HEK293 (cell line): Measurements from ENCODE around the gene EYS.

Experiments used
- CTCF ChIA-PET: fragments of 350-600 bp; formaldehyde crosslinking; extraction: SDS; loops from one replicate; lab custom pipeline; 2021; ENCODE audit warnings: antibody characterized with exemption; lab: Yijun Ruan, JAX
- POLR2A ChIA-PET: fragments of 300-600 bp; formaldehyde crosslinking; extraction: SDS; loops from one replicate; lab custom pipeline; 2020; ENCODE audit warnings: antibody characterized with exemption, inconsistent platforms; lab: Yijun Ruan, JAX
- H3K27ac ChIP-seq: fragments of 200-500 bp; sonication (Bioruptor generic); 2 replicates; pipeline ENCODE4 v1.5.1; 2014; ENCODE audit warnings: low read depth, low read length, control low read depth, inconsistent platforms; ENCODE audit errors: extremely low read depth
- H3K36me3 ChIP-seq, 2 experiments: fragments of 200-500 bp in 1 of 2; sonication (Bioruptor generic) in 1 of 2; 1 replicate in 1 of 2; 2 replicates in 1 of 2; pipeline ENCODE4 v1.5.1; 2014 to 2017; ENCODE audit warnings: inconsistent platforms in 2 of 2, low read length in 2 of 2; ENCODE audit not compliant: control insufficient read depth in 2 of 2, insufficient read depth in 1 of 2
- H3K4me1 ChIP-seq: fragments of 200-500 bp; sonication (Bioruptor generic); 2 replicates; pipeline ENCODE4 v1.5.1; 2014; ENCODE audit warnings: mild to moderate bottlenecking, low read length, inconsistent platforms; ENCODE audit not compliant: control insufficient read depth, insufficient read depth
- H3K4me3 ChIP-seq: 2 replicates; pipeline ENCODE4 v1.5.1; 2011; ENCODE audit warnings: low read depth, mild to moderate bottlenecking, control low read depth, low read length, moderate library complexity
- H3K9me3 ChIP-seq: fragments of 200-500 bp; sonication (Bioruptor generic); 2 replicates; pipeline ENCODE4 v1.5.1; 2014; ENCODE audit warnings: low read depth, low read length, inconsistent platforms; ENCODE audit not compliant: control insufficient read depth, insufficient read depth
- GFI1B ChIP-seq: fragments of 450-650 bp; formaldehyde crosslinking; IDR thresholded peaks from 2 replicates; pipeline ENCODE4 v1.5.1; 2016; ENCODE audit warnings: missing biosample characterization, missing genetic modification characterization
- PRDM1 ChIP-seq: fragments of 450-650 bp; formaldehyde crosslinking; IDR thresholded peaks from 2 replicates; pipeline ENCODE4; 2016; ENCODE audit warnings: missing biosample characterization, missing genetic modification characterization
- SALL2 ChIP-seq: fragments of 450-650 bp; formaldehyde crosslinking; IDR thresholded peaks from 2 replicates; pipeline ENCODE4 v1.5.0; 2017; ENCODE audit warnings: missing biosample characterization, mild to moderate bottlenecking, missing genetic modification characterization, borderline replicate concordance
- ZBTB1 ChIP-seq: fragments of 450-650 bp; formaldehyde crosslinking; IDR thresholded peaks from 2 replicates; pipeline ENCODE4 v1.5.1; 2016; ENCODE audit warnings: missing biosample characterization, missing genetic modification characterization
- ZBTB17 ChIP-seq: fragments of 450-650 bp; formaldehyde crosslinking; IDR thresholded peaks from 2 replicates; pipeline ENCODE4 v1.5.1; 2016; ENCODE audit warnings: missing biosample characterization, missing genetic modification characterization
- ZBTB20 ChIP-seq: fragments of 450-650 bp; formaldehyde crosslinking; IDR thresholded peaks from 2 replicates; pipeline ENCODE4 v1.5.1; 2016; ENCODE audit warnings: missing biosample characterization, missing genetic modification characterization
- ZFP37 ChIP-seq: fragments of 450-650 bp; formaldehyde crosslinking; IDR thresholded peaks from 2 replicates; pipeline ENCODE4 v1.5.1; 2016; ENCODE audit warnings: missing biosample characterization, missing genetic modification characterization
- ZNF112 ChIP-seq: fragments of 450-650 bp; formaldehyde crosslinking; IDR thresholded peaks from 2 replicates; pipeline ENCODE4 v1.5.0; 2017; ENCODE audit warnings: missing biosample characterization, missing genetic modification characterization
- ZNF121 ChIP-seq: fragments of 450-650 bp; formaldehyde crosslinking; IDR thresholded peaks from 2 replicates; pipeline ENCODE4 v1.5.1; 2016; ENCODE audit warnings: missing biosample characterization, missing genetic modification characterization
- ZNF221 ChIP-seq: fragments of 450-650 bp; formaldehyde crosslinking; IDR thresholded peaks from 2 replicates; pipeline ENCODE4 v1.5.1; 2017; ENCODE audit warnings: missing biosample characterization, missing genetic modification characterization, borderline replicate concordance
- ZNF239 ChIP-seq: fragments of 450-650 bp; formaldehyde crosslinking; IDR thresholded peaks from 2 replicates; pipeline ENCODE4 v1.5.1; 2016; ENCODE audit warnings: missing biosample characterization, missing genetic modification characterization
- ZNF24 ChIP-seq: fragments of 450-650 bp; formaldehyde crosslinking; IDR thresholded peaks from 2 replicates; pipeline ENCODE4 v1.5.1; 2016; ENCODE audit warnings: missing biosample characterization, missing genetic modification characterization
- ZNF274 ChIP-seq, 2 experiments: fragments of 200-500 bp in 1 of 2; fragments of 450-650 bp in 1 of 2; sonication (Bioruptor generic) in 1 of 2; formaldehyde crosslinking in 1 of 2; IDR thresholded peaks; 2 replicates each; pipeline versions ENCODE4 v1.5.1 to v1.6.1; 2014 to 2016; ENCODE audit warnings: borderline replicate concordance in 1 of 2, inconsistent platforms in 1 of 2, low read length in 1 of 2, missing biosample characterization in 1 of 2, missing genetic modification characterization in 1 of 2
- ZNF324 ChIP-seq: fragments of 450-650 bp; formaldehyde crosslinking; IDR thresholded peaks from 2 replicates; pipeline ENCODE4 v1.5.1; 2016; ENCODE audit warnings: missing biosample characterization, missing genetic modification characterization
- ZNF354C ChIP-seq: fragments of 450-650 bp; formaldehyde crosslinking; IDR thresholded peaks from 2 replicates; pipeline ENCODE4 v1.5.1; 2016; ENCODE audit warnings: missing biosample characterization, missing genetic modification characterization, low read depth, borderline replicate concordance
- ZNF423 ChIP-seq: fragments of 450-650 bp; formaldehyde crosslinking; IDR thresholded peaks from 2 replicates; pipeline ENCODE4 v1.5.1; 2016; ENCODE audit warnings: missing biosample characterization, missing genetic modification characterization
- ZNF514 ChIP-seq: fragments of 450-650 bp; formaldehyde crosslinking; IDR thresholded peaks from 2 replicates; pipeline ENCODE4 v1.5.1; 2016; ENCODE audit warnings: missing biosample characterization, missing genetic modification characterization
- ZNF521 ChIP-seq: fragments of 450-650 bp; formaldehyde crosslinking; IDR thresholded peaks from 2 replicates; pipeline ENCODE4 v1.5.1; 2017; ENCODE audit warnings: missing biosample characterization, mild to moderate bottlenecking, missing genetic modification characterization
- ZNF530 ChIP-seq: fragments of 450-650 bp; formaldehyde crosslinking; IDR thresholded peaks from 2 replicates; pipeline ENCODE4 v1.5.1; 2016; ENCODE audit warnings: low read depth, missing biosample characterization, missing genetic modification characterization
- ZNF610 ChIP-seq: fragments of 450-650 bp; formaldehyde crosslinking; IDR thresholded peaks from 2 replicates; pipeline ENCODE4 v1.5.1; 2016; ENCODE audit warnings: missing biosample characterization, missing genetic modification characterization, borderline replicate concordance
- ZNF747 ChIP-seq: fragments of 450-650 bp; formaldehyde crosslinking; IDR thresholded peaks from 2 replicates; pipeline ENCODE4 v1.5.1; 2016; ENCODE audit warnings: missing biosample characterization, missing genetic modification characterization
- ZXDB ChIP-seq: fragments of 450-650 bp; formaldehyde crosslinking; IDR thresholded peaks from 2 replicates; pipeline ENCODE4 v1.5.1; 2016; ENCODE audit warnings: missing biosample characterization, missing genetic modification characterization
- TF ChIP-seq, protein P1 (sequence below): fragments of 450-650 bp; formaldehyde crosslinking; IDR thresholded peaks from 2 replicates; pipeline ENCODE4 v1.5.1; 2017; ENCODE audit warnings: missing biosample characterization, missing genetic modification characterization
- TF ChIP-seq, protein P2 (sequence below): fragments of 450-650 bp; formaldehyde crosslinking; IDR thresholded peaks from 2 replicates; pipeline ENCODE4 v1.5.1; 2016; ENCODE audit warnings: missing biosample characterization, missing genetic modification characterization
- TF ChIP-seq, protein P3 (sequence below): fragments of 450-650 bp; formaldehyde crosslinking; conservative IDR thresholded peaks from 2 replicates; pipeline ENCODE4 v1.5.1; 2016; ENCODE audit warnings: low read depth, missing biosample characterization, missing genetic modification characterization

Gene EYS

DNA sequence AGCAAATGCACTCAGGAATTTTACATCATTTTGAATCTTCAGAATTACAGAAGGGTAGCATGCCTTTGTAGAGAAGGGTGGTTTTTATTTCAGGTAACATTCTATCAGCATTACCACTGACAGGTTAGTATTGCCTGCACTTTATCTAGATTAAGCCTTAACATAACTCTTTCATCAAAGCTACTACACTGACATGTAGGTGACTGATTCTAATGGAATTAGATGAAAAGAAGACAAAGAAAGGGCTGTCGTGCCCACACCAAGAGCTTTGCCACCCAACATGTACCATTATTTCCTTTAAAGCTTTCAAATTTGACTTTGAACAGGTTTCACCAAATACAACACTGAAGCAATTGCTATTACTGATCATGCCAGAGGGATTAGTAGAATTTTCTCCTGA, 551.9 kb downstream of the EYS start (continued):
- TF ChIP-seq ZNF24 (tag by site-specific recombination) = no peak
- TF ChIP-seq, protein P1, sequence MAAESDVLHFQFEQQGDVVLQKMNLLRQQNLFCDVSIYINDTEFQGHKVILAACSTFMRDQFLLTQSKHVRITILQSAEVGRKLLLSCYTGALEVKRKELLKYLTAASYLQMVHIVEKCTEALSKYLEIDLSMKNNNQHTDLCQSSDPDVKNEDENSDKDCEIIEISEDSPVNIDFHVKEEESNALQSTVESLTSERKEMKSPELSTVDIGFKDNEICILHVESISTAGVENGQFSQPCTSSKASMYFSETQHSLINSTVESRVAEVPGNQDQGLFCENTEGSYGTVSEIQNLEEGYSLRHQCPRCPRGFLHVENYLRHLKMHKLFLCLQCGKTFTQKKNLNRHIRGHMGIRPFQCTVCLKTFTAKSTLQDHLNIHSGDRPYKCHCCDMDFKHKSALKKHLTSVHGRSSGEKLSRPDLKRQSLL = no peak
- TF ChIP-seq, protein P2, sequence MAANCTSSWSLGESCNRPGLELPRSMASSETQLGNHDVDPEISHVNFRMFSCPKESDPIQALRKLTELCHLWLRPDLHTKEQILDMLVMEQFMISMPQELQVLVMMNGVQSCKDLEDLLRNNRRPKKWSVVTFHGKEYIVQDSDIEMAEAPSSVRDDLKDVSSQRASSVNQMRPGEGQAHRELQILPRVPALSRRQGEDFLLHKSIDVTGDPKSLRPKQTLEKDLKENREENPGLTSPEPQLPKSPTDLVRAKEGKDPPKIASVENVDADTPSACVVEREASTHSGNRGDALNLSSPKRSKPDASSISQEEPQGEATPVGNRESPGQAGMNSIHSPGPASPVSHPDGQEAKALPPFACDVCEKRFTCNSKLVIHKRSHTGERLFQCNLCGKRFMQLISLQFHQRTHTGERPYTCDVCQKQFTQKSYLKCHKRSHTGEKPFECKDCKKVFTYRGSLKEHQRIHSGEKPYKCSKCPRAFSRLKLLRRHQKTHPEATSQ (tag by site-specific recombination) = no peak

DNA sequence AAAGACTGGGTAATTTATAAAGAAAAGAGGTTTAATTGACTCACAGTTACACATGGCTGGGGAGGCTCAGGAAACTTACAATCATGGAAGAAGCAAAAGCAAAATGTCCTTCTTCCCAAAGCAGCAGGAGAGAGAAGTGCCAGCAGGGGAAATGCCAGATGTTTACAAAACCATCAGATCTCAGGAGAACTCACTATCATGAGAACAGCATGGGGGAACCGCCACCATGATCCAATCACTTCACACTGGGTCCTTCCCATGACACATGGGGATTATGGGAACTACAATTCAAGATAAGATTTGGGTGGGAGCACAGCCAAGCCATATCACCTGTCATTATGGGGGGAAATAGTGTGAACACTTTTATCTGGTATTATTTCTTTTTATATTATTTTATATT, 557.2 kb downstream of the EYS start:
- ChIA-PET POLR2A (no interaction called here), CTCF (no interaction called here)
- H3K4me3 ChIP-seq = no peak overlapping the region
- no peak overlapping the region for H3K27ac ChIP-seq
- H3K4me1 ChIP-seq = no peaks in the 10 kb centered on the region
- H3K36me3 ChIP-seq = no peaks in the 10 kb centered on the region
- H3K9me3 ChIP-seq = no peaks in the 10 kb centered on the region
- no peak for TF ChIP-seq ZNF610 (tag by site-specific recombination)

DNA sequence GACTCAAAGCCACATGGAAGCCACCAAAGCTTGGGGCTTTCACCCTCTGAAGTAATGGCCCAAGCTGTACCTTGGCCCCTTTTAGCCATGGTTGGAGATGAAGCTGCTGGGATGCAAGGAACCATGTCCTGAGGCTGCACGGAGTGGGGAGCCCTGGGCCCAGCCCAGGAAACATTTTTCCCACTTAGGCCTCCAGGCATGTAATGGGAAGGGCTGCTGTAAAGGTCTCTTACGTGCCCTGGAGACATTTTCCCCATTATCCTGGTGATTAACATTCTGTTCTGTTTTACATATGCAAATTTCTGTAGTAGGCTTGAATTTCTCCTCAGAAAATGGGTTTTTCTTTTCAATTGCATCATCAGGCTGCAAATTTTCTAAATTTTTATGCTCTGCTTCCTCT, 558.2 kb downstream of the EYS start:
- TF ChIP-seq ZNF324 (tag by site-specific recombination) (no peak), ZNF112 (tag by site-specific recombination) (no peak), ZFP37 (tag by site-specific recombination) (no peak), ZNF221 (no peak), ZNF530 (no peak)
- no peaks in the 10 kb centered on the region for H3K36me3 ChIP-seq
- no peaks in the 10 kb centered on the region for H3K4me1 ChIP-seq
- ChIA-PET CTCF (no interaction called here), POLR2A (no interaction called here)
- no peak overlapping the region for H3K27ac ChIP-seq
- H3K9me3 ChIP-seq = no peaks in the 10 kb centered on the region
- H3K4me3 ChIP-seq = no peak overlapping the region

DNA sequence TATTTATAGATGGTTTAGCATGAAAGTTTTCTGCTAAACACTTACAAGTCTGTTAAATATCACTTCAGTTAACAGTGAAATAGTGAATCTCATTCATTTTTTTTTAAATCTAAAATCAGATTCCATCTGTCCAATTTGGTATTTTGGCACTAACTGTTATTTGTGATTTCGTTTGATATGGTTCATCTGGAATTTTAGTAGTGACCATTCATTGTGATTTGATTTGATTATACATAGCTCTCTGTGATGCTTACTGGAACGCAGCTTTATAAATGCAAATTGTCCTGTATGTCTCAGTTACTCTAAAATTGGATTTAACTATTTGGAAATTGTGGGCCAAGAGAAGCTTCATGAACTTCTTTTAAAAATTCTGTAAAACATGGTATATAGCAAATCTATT, 571.5 kb downstream of the EYS start:
- Histone ChIP-seq H3K4me3 (no peak overlapping the region), H3K36me3 (no peaks in the 10 kb centered on the region), H3K9me3 (no peaks in the 10 kb centered on the region)
- TF ChIP-seq ZNF514 (tag by site-specific recombination) (no peak), PRDM1 (tag by site-specific recombination) (no peak), ZBTB1 (no peak), ZNF274 (IDR thresholded peaks at IDR 0.05; ENCODE audit: low read length) (no peak), ZNF274 (tag by site-specific recombination; IDR thresholded peaks at IDR 0.05; ENCODE audit: borderline replicate concordance) (no peak), ZBTB17 (tag by site-specific recombination) (no peak), SALL2 (tag by site-specific recombination) (no peak), ZNF747 (tag by site-specific recombination) (no peak), ZNF521 (tag by site-specific recombination) (no peak), ZNF354C (tag by site-specific recombination) (no peak), ZNF239 (tag by site-specific recombination) (no peak), GFI1B (tag by site-specific recombination) (no peak), ZNF121 (tag by site-specific recombination) (no peak), ZBTB20 (tag by site-specific recombination) (no peak), ZNF423 (tag by site-specific recombination) (no peak), ZXDB (tag by site-specific recombination) (no peak)
- TF ChIP-seq, protein P3, sequence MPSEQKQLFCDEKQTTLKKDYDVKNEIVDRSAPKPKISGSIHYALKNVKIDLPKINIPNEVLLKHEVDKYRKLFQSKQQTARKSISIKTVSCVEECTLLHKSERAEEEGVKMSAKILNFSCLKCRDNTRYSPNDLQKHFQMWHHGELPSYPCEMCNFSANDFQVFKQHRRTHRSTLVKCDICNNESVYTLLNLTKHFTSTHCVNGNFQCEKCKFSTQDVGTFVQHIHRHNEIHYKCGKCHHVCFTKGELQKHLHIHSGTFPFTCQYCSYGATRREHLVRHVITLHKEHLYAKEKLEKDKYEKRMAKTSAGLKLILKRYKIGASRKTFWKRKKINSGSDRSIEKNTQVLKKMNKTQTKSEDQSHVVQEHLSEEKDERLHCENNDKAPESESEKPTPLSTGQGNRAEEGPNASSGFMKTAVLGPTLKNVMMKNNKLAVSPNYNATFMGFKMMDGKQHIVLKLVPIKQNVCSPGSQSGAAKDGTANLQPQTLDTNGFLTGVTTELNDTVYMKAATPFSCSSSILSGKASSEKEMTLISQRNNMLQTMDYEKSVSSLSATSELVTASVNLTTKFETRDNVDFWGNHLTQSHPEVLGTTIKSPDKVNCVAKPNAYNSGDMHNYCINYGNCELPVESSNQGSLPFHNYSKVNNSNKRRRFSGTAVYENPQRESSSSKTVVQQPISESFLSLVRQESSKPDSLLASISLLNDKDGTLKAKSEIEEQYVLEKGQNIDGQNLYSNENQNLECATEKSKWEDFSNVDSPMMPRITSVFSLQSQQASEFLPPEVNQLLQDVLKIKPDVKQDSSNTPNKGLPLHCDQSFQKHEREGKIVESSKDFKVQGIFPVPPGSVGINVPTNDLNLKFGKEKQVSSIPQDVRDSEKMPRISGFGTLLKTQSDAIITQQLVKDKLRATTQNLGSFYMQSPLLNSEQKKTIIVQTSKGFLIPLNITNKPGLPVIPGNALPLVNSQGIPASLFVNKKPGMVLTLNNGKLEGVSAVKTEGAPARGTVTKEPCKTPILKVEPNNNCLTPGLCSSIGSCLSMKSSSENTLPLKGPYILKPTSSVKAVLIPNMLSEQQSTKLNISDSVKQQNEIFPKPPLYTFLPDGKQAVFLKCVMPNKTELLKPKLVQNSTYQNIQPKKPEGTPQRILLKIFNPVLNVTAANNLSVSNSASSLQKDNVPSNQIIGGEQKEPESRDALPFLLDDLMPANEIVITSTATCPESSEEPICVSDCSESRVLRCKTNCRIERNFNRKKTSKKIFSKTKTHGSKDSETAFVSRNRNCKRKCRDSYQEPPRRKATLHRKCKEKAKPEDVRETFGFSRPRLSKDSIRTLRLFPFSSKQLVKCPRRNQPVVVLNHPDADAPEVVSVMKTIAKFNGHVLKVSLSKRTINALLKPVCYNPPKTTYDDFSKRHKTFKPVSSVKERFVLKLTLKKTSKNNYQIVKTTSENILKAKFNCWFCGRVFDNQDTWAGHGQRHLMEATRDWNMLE (tag by site-specific recombination) = no peak
- TF ChIP-seq, all 188 proteins: peak for 0
- ChIA-PET POLR2A (no interaction called here), CTCF (no interaction called here)
- H3K27ac ChIP-seq = no peak overlapping the region
- no peaks in the 10 kb centered on the region for H3K4me1 ChIP-seq
